GM21723 (cell line): ENCODE measurements around the gene SPINK14.

Experiments used
- ATAC-seq: cut with Tn5 transposase; IDR thresholded peaks from one replicate; pipeline ENCODE4 v1.9.1; 2021; ENCODE audit warnings: mild to moderate bottlenecking, moderate library complexity; ENCODE audit not compliant: unreplicated experiment

SPINK14 gene

GRCh38 chr5:148168246-148168645 is at the start of gene SPINK14:
TSS of gene SPINK14 (plus strand) at chr5:148168546. CDS start at chr5:148169733, 1,187 bp downstream.
- no peak for ATAC-seq

- no peak for ATAC-seq
These were observed 48.0 kb upstream of the SPINK14 start for GRCh38 chr5:148120317-148120716.

DNA sequence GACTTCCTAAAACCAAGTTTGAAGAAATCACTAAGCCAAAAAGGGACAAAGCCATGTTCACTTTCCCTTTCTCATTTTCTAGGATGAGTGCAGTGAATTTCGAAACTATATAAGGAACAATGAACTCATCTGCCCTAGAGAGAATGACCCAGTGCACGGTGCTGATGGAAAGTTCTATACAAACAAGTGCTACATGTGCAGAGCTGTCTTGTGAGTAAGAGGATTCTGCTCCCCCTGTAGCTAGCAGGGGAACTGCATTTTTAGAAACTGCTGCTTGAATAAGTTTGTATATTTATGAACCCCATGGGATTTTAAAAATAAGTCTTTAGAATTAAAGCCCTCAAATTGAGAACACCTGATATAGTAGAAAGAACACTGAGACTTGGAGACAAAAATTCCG is 42.7 kb upstream of the SPINK14 start:
- ATAC-seq: no peak

- no peak for ATAC-seq
These were observed 33.0 kb upstream of the SPINK14 start for GRCh38 chr5:148135091-148136048.

- no peak for ATAC-seq
These were observed 27.5 kb upstream of the SPINK14 start for GRCh38 chr5:148140846-148141245.

GRCh38 chr5:148141645-148142044 is 26.7 kb upstream of the SPINK14 start:
- ATAC-seq: no peak

DNA sequence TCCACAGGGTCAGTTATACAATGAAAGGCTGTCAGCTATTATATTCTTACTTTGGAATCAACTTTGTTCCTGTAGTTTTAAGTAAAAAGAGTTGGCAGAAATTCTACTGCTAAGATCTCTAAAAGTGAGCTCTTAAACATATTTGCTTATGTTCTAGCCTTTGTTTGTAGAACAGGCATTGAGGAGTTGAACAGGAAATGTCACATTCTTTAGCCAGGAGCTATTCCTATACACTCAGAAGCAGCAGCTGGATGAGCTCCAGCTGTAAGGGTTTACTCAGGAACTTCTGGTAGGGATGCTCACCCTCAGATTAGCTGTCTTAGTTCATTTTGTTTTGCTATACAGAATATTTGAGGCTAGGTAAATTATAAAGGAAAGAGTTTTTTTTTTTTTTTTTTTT is 22.4 kb upstream of the SPINK14 start:
- no peak for ATAC-seq

DNA sequence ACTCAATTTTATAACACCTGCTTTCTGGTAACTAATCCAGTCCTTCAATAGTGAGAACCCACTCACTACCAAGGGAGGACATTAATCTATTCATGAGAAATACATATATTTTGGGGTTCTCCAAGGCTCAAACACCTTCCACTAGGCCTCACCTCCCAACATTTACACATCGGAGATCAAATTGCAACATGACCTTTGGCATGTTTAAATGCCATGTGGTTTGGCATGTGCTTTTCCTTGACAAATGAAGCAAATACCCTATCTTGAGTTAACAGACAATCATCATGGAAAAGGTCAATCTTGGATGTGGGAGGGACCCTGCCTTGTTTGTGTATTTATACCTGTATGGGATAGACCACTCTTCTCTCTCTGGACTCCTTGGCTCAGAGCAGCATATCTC is 21.9 kb upstream of the SPINK14 start:
- ATAC-seq: no peak

GRCh38 chr5:148147415-148147814 is 20.9 kb upstream of the SPINK14 start:
- no peak for ATAC-seq

- ATAC-seq: no peak
These were observed 16.5 kb upstream of the SPINK14 start for GRCh38 chr5:148151872-148152271.

- ATAC-seq: no peak
These were observed 15.6 kb upstream of the SPINK14 start for GRCh38 chr5:148152781-148153180.

GRCh38 chr5:148156609-148157008 is 11.7 kb upstream of the SPINK14 start:
- no peak for ATAC-seq

- ATAC-seq: no peak
These were observed 6.3 kb upstream of the SPINK14 start for GRCh38 chr5:148162038-148162437.

DNA sequence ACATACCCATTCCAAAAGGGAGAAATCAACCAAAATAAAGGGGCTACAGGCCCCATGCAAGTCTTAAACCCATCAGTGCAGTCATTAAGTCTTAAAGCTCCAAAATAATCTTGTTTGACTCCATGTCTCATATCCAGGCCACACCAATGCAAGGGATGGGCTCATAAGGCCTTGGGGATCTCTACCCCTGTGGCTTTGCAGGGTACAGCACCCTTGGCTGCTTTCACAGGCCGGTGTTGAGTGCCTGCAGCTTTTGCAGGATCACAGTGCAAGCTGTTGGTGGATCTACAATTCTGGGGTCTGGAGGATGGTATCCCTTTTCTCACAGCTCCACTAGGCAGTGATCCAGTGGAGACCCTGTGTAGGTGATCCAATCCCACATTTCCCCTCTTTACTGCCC is 5.0 kb upstream of the SPINK14 start:
- ATAC-seq: no peak

DNA sequence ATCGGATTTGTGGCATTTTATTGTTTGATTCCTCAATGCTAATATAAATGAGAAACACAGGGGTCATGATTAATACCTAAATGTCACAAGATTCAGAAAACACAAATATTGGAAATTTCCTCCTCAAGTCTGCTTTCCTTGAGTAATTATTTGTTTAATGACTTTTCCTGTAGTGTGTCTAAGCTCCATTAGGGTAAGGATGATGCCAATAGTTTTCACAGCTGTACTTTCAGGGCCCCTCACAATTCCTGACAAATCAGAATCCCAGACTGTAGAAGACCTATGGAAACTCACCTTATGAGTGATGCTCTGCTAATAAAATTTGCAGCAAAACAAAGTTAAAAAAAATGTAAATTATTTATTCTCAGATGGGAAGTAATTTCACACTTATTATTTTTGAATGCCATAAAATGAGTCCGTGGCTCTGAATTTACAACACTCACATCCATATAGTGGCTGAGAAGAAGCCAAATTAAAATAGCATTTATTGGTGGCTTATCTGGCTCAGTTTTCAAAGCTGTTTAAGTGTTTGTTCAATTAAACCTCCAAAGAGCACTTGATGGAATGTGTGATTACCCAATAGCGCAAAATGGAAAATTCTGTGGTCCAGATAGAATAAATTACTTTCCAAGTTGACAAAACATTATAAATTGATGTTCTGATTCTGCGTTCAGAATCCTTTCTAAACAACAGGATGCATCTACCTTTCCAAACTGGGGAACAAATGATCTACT is 1.6 kb upstream of the SPINK14 start:
- ATAC-seq: no peak

DNA sequence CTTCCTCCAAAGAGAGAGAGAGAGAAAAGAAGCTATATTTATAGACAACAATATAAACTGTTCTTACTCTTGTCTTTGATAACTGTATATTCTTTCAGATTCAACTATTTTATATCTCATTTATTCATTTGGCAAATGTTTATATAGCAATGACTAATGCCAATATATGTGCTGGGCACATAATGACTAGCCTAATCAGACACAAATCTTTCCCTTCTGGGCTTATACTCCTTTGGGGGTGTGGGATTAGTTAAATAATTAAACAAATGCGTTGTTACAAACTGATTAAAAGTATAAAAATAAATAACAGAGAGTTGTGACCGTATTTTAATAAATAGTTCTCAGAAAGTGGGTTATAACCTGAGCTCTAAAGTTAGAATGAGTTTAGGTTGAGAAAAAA is 4.0 kb downstream of the SPINK14 start:
- no peak for ATAC-seq

- no peak for ATAC-seq
These were observed 8.1 kb downstream of the SPINK14 start for GRCh38 chr5:148176480-148176879.

- no peak for ATAC-seq
These were observed 8.9 kb downstream of the SPINK14 start for GRCh38 chr5:148177207-148177606.

DNA sequence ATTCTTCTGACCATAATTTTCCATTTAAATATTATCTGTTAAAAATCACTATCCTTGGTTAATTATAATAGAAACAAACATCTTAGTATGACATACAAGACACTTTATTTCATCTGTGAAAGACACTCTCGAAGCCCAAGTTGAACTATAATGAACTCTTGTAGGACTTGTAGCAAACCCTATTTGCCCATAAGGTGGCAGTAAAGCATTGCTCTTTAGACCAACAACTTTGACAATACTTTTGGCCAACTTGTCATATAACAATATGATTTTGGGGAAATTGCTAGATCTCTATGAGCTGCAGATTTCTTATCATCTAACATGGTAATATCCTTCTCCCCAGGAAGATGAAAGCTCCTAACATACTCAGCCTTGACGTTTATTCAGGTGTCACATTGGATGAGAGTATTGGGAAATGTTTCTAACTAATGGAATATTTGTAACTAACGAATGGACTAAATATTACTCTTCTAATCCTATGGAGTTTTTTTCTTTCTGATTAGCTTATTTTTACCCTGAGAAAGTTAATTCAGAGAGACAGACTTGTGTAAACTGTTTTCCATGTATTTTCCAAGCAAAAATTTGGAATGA is 11.0 kb downstream of the SPINK14 start:
- peak; percentile 79 for ATAC-seq

DNA sequence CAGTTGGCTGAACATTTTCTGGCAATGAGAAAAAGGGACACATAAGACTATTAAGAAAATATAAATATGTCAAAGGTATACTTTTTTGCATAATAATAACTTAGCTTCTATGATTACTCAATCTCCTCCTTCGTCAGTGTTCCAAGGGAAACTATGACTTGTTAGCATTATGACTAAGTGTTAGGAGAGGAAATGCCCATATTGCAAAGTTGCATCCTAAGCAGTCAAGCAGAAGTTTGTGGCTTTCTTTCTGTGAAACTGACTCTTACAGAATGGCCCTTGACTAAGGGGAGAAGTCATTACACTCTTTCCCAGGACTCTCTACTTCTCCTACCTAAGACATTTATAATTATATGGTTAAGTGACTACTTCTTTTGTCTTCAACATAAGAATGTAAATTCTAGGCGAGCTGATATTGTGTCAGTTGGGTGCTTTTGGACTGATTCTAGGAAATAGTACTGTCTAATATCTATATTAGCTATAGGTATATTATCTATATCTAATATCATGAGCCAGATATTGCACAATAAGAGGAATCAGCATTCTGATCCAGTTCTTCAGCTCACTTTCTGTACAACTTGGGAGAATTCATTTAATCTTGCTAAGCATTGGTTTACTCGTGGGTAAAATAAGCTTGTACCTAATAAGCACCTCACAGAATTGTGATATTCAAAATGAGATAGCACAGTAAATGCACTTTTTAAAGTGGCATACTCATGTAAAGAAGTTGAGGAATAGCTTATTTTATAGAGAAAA is 18.1 kb downstream of the SPINK14 start:
- peak; percentile 68 for ATAC-seq

DNA sequence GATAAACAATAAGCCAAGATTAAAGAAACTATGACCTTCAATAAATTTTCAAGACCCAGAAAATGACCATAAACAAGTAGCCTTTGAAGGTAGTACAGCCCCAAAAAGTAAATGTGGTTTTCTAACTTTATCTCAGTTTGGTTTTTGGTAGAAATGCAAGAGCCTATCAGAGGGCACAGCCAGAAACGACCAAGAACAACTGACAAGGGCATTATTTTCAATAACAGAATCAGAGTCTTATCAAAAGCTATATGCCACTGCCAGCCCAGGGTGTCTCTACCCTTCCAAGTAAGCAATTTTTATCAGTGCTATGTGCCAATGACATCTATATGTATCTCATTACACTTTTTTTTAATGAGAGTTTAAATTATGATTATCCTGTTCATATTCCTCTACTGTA is 22.7 kb downstream of the SPINK14 start:
- ATAC-seq: no peak
